GM19467 (cell line): ENCODE data around the gene ERC2.
A peak's percentile ranks its signal among the peaks of the same experiment; 100 is the strongest.

Experiments
- ATAC-seq: cut with Tn5 transposase; IDR thresholded peaks from one replicate; pipeline ENCODE4 v1.9.1; 2021; ENCODE audit warnings: mild to moderate bottlenecking, moderate library complexity; ENCODE audit not compliant: unreplicated experiment

ERC2 gene

DNA sequence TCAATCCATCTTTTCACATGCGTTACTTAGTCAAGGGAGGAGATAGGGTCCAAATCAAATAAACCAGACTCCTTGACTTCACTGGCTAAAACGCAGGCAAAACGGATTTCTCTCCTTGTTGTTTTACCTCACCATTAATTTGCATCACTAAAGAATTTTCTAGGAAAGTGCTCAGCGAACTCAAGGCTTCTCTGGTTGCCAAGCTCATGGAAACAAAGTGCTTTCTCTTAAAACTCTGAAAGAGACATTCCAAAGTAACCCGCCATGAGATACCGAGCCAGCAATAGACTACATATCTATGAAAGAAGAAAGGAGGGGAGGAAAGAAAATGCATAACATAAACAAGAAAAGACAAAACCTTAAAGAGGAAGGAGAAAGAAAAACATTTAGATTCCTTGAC lies 769.4 kb downstream of the ERC2 start:
- no peak for ATAC-seq

GRCh38 chr3:55697177-55697865 lies 770.9 kb downstream of the ERC2 start:
- no peak for ATAC-seq

DNA sequence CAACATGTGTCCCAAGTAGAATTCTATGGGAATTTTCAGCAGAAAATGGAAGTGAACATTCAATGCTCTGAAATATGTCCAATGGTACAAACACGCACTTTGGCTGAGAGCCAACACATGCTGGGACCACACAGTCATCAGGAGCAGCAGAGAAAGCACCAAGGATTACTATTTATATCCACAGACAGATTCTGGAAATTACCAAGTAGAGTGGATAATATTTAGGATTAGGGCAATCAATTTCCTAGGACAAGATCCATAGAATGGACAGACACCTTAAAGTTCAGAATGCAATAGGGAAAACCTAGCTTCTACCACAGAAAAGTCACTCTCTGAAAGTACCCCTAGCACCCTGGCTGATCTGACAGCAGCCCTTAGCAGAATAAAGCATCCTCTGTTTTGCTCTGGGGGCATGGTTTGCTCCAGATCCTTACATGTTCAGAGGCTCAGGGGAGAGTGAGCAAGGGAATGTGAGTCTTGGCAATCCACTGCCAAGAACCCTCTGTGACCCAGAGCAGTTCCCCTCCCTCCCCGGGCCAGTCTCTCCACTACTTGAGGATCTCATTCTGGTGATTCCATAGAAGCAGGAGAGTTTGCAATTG lies 775.2 kb downstream of the ERC2 start:
- ATAC-seq: no peak

DNA sequence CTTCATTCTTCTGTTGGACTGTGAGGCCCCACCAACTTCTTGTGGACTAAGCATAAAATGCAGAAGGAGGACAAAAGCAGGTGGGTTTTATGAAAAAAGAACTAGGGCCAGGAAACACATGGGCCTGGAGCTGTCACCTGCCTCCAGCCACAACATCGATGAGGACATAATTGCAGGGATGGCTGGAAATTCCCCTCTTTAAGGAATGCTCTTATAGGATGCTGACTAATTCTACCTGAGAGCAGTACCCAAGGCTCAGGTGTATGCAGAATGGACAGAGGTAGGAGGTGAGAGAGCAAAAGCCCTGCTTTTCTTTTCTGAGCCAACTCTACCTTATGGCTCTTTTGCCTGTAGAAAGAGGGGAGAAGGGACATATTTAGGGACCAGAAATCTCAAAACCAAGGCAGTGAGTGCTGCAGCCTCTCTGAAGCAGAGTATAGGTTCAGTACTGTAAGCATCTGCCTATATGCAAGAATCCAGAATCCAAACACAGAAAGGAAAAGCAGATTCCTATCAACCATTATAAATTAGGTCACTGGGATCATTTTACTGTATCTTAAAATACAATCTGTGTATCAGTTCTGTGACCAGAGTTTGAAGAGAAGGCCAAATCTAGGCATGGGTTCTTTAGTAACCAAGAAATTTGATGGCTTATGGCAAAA lies 775.8 kb downstream of the ERC2 start:
- no peak for ATAC-seq

GRCh38 chr3:55691141-55691540 lies 777.1 kb downstream of the ERC2 start:
- ATAC-seq: no peak

DNA sequence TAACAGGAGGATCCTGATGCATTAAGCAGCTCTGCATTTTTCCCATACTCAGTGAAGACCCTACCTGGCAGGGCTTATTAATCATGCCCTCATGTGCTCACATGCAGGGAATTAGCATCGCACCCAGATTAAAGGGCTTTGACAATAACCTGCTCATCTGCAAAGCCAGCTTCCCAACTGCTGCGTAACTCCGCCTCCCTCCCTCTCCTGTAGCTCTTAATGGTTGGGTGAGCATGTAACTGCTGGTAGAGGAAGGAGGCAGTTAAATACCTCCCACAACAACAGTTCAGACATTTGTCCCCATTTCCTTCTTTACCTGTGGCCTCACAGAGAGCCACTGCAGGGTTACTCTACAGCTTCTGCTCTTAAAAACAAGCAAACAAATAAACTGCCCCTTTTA lies 777.5 kb downstream of the ERC2 start:
- no peak for ATAC-seq

DNA sequence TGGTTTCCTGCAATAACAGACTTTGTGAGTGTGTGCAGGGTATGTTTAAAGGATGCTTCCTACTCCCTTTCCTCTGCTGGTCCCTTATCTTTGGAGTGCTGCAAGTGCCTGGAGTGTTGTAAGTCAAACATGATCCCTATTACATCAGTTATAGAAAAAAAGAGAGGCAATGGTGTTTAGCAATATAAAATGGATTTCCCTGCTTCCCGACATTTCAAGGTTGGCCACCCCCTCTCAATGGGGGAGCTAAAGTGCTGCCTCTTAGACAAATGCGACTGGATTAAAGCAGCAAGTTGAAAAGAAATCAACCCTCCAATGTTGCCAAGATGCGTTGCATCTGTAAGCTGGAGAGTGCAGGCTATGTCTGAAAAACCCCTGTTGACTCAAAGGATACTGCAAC lies 778.1 kb downstream of the ERC2 start:
- no peak for ATAC-seq

DNA sequence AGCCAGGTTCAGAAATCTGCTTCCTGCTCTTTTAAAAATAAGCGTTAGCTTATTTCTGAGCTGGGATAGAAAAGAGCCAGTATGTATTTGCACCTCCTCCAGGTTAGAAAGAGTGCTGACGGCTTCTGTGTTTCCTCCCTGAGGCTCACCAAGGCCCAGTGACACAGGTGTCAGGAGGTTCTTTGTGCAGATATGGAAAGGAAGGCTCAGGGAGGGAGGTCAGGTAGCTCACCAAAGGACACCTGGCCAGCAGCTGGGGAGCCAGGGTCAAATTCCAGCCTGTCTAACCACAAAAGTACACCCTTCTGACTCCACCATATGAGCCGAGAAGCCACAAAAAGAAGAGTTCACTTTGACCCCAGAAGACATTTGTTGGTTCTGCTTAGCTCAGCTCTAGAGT lies 780.1 kb downstream of the ERC2 start:
- no peak for ATAC-seq

DNA sequence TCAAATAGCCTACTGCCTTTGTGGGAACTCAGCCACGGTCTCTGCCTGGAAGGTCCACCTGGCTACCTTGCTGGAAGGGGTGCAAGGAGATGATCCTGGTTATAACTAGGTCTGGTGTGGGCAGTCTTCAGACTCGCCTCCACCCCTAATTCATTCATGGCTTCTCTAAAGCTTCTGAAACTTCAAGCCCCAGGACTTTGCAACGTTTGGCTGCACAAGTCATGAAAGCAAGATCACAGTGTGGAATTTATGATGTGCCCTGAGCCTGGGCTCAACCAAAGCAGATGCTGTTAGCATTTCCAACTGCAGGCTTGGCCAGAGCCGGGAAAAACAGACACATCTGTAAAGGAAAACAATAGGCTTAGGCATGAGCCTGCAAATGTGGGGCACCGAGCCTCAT lies 780.7 kb downstream of the ERC2 start:
- ATAC-seq: no peak

GRCh38 chr3:55686426-55687254 lies 781.6 kb downstream of the ERC2 start:
- no peak for ATAC-seq

- ATAC-seq: no peak
Measured at GRCh38 chr3:55683666-55684270, 784.5 kb downstream of the ERC2 start.

DNA sequence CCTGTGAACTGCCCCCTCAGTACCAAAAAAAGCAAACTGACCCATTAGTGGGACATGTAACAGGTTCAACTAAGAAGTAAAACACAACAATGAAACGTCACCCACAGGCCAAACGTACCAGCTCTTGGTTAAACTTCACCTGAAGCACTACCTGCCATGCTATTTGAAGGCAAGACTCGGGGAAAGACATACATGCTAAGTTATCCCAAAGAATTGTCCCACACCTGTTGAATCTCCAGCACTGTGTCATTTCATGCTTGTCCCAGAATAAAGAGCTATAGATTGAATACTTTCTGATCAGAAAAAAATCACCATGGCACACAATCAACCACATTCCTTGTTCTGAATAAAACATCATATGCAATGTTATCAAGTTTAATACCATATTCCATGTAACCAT lies 785.8 kb downstream of the ERC2 start:
- no peak for ATAC-seq

GRCh38 chr3:55678546-55679216 lies 789.6 kb downstream of the ERC2 start:
- no peak for ATAC-seq

- no peak for ATAC-seq
Measured at GRCh38 chr3:55676643-55677042, 791.6 kb downstream of the ERC2 start.

DNA sequence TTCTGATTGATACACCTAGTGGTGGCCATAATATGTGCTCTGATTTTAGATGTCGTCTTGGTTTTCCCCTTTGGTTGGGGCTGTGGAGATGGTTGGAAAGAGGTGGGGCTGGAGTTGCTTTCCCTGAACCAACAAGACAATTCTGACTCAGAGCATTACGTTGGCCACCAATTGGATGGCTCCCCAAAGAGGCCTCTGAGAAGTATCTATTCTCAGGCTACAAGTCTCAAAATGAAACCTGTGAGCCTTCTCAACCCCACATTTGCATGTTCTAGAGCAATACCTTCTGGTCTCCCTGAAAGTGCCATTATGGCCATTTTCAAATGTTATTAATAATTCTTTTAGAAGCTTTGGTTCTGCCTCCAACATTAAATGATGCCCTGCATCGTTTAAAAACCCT lies 792.8 kb downstream of the ERC2 start:
- peak; percentile 97 for ATAC-seq

DNA sequence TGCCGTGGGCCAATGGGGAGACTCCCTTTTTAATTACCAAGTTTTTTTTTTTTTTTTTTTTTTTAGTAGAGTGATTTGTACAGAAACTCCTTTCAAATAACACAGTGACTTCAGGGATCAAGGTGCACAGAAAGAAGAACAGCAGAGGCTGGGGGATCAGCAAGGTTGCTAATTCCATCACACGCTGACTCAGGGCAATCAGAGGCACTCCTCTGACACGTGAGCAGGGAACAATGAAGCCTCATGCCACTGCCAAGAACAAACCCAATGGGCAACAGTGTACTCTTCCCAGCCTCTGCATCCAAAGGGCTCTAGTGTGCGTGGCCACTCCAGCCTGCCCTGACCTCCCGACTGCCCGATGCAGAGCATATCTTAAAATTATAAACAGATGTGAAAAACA lies 794.5 kb downstream of the ERC2 start:
- ATAC-seq: no peak

GRCh38 chr3:55669133-55669532 lies 799.1 kb downstream of the ERC2 start:
- no peak for ATAC-seq

GRCh38 chr3:55668359-55668758 lies 799.9 kb downstream of the ERC2 start:
- ATAC-seq: no peak

DNA sequence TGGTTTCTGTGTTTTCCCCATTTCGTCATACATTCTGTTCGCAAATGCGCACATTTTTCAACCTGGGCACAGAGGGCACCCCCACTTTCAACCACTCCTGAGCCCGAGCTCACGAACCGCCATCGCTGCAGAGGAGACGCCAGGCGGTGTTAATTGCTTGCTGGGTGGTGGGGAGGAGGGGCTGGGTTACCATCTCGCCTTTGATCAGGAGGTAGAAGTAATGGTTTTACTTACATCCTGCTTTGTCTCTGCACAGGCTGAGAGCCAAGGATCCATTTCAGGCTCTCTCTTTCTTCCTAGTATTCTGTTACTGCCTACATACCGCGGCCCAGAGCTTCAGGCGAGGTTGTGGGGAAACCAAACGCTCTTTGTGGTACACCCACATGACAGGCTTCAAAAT lies 803.9 kb downstream of the ERC2 start:
- ATAC-seq: no peak

- no peak for ATAC-seq
Measured at GRCh38 chr3:55662683-55663082, 805.6 kb downstream of the ERC2 start.

DNA sequence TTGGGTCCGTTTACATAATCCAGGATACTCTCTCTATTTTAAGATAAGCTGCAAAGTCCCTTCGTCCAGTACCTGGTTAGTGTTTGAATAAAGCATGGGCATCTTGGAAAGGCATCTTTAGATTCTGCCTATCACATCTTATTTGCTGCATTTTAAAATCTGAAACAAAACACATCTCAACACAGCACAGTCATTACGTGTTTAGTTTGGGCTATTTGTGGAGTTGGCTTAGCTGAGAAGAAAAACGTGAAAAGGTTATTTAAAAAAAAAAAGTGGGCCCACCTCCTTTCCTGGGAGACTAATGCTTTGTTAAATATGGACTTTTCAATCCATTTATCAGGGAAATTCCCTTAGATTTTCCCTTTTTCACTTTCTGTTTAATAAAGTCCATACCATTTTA lies 806.7 kb downstream of the ERC2 start:
- no peak for ATAC-seq
